B cell (primary cell): ENCODE measurements around the gene ENO4.

Experiments
- EZH2 ChIP-seq: IDR thresholded peaks from 2 replicates; pipeline ENCODE4 v1.6.1; 2012; ENCODE audit warnings: borderline replicate concordance, low read depth, mild to moderate bottlenecking, moderate library complexity, low read length; ENCODE audit not compliant: insufficient read depth, poor library complexity, severe bottlenecking
- TF ChIP-seq, protein P1 (sequence below): fragments of 200-600 bp; IDR thresholded peaks from one replicate; pipeline ENCODE4 v1.8.0; 2022; ENCODE audit warnings: antibody characterized with exemption, mild to moderate bottlenecking

DNA sequence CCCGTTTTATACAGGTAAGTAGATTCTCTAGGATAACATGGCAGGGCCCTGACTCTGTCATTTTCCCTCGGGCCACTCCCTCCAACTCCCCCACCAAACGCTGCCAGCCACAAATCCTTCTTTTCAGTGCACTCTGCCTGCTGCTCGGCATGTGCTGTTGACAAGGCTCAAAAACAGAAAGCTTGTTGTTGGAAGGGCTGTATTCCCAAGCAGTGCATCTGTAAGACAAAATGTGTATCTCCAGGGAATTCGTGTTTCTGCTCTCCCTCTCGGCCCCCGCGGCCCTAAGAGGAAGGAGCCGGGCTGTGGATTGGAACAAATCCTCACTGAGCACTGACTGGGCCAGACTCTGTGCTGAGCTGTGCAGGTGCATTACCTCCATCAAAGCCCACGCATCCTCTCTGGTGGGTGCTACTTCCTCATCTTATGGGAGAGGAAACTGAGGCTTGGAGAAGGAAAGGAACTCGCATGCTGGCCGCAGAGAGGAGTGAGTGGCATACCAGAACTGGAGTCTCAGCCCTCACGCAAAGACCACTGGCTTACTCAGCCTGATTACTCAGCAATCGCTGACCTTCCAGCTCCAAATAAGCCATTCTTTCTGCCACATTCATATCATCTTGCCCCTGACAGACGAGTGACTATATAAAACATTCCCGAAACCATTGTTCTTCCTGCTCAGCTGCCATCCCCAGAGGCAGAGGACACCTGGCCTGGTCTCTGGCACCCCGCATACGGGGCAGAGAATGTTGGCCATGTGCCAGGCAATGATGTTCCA, 33.5 kb upstream of the ENO4 start:
- TF ChIP-seq EZH2 = no peak
- TF ChIP-seq, protein P1, sequence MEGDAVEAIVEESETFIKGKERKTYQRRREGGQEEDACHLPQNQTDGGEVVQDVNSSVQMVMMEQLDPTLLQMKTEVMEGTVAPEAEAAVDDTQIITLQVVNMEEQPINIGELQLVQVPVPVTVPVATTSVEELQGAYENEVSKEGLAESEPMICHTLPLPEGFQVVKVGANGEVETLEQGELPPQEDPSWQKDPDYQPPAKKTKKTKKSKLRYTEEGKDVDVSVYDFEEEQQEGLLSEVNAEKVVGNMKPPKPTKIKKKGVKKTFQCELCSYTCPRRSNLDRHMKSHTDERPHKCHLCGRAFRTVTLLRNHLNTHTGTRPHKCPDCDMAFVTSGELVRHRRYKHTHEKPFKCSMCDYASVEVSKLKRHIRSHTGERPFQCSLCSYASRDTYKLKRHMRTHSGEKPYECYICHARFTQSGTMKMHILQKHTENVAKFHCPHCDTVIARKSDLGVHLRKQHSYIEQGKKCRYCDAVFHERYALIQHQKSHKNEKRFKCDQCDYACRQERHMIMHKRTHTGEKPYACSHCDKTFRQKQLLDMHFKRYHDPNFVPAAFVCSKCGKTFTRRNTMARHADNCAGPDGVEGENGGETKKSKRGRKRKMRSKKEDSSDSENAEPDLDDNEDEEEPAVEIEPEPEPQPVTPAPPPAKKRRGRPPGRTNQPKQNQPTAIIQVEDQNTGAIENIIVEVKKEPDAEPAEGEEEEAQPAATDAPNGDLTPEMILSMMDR = no peak
